Astrocyte (in vitro differentiated cells and primary cell): Measurements from ENCODE around the gene VAV1.

Experiments
- EZH2 ChIP-seq: IDR thresholded peaks from 2 replicates; pipeline ENCODE4 v1.6.1; 2012; ENCODE audit warnings: mild to moderate bottlenecking, low read length, inconsistent platforms; ENCODE audit not compliant: insufficient read depth
- TF ChIP-seq, protein P1 (sequence below): IDR thresholded peaks from 2 replicates; pipeline ENCODE4 v1.5.1; 2011; ENCODE audit warnings: low read depth, mild to moderate bottlenecking, inconsistent platforms, low read length, moderate library complexity; ENCODE audit not compliant: insufficient read depth

DNA sequence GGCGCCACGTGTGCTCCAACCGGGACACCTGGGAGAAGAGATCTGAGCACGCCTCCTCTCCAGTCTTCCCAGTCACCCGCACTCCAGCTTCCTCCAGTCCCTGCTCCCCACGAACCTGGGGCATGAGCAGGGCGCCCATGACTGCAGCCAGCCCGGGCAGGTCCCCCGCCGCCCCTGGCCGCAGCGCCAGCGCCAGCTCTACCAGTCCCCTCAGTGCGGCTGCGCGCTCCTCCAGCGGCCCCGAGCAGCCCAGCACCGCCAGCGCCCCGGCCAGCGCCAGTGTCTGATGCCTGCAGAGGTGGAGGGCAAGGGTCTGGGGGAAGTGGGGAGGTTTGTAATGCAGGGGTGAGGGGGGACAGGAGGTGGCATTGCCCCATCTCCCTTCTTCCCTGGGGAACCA, 18.4 kb upstream of the VAV1 start:
- TF ChIP-seq, protein P1, sequence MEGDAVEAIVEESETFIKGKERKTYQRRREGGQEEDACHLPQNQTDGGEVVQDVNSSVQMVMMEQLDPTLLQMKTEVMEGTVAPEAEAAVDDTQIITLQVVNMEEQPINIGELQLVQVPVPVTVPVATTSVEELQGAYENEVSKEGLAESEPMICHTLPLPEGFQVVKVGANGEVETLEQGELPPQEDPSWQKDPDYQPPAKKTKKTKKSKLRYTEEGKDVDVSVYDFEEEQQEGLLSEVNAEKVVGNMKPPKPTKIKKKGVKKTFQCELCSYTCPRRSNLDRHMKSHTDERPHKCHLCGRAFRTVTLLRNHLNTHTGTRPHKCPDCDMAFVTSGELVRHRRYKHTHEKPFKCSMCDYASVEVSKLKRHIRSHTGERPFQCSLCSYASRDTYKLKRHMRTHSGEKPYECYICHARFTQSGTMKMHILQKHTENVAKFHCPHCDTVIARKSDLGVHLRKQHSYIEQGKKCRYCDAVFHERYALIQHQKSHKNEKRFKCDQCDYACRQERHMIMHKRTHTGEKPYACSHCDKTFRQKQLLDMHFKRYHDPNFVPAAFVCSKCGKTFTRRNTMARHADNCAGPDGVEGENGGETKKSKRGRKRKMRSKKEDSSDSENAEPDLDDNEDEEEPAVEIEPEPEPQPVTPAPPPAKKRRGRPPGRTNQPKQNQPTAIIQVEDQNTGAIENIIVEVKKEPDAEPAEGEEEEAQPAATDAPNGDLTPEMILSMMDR, result no peak
- no peak for TF ChIP-seq EZH2
